ENCODE data around the gene PPFIBP2. TPM values are rescaled to one million over a fixed set of nuclear protein-coding genes. Genes with fewer than 3 reads are reported as not detected.

PPFIBP2 gene
- total and polyA plus RNA-seq, 8 donors = 28.1 to 153 (median 71.9) TPM

GRCh38 chr11:7610393-7610792 is 96.6 kb downstream of the PPFIBP2 start:
- H3K4me1 ChIP-seq = peaks cover 20 to 70% (median 51%) of the 10 kb centered on the region in 4 donors
- no peak overlapping the region for H3K4me3 ChIP-seq
- intact Hi-C loops (cut with DNase I; ENCODE audit: low total_unique reads) = no loop called here
- peaks cover 0 to 29% (median 16%) of the 10 kb centered on the region in 4 donors for H3K36me3 ChIP-seq
- no peaks in the 10 kb centered on the region for H3K27me3 ChIP-seq
- no peaks in the 10 kb centered on the region for H3K9me3 ChIP-seq
- 65 to 95% (median 73%) methylated on average over 3 of the region's 3 CpGs for WGBS, 5 donors
- no peak for DNase-seq
- H3K27ac ChIP-seq = peak overlapping the region; percentile 54 to 91 (median 78)
- no peak for TF ChIP-seq CTCF (IDR thresholded peaks at IDR 0.05)
- no peak for TF ChIP-seq POLR2A (IDR thresholded peaks at IDR 0.05)
- TF ChIP-seq EP300 (IDR thresholded peaks at IDR 0.05) = no peak
- no peak for TF ChIP-seq POLR2AphosphoS5 (IDR thresholded peaks at IDR 0.05)

- peaks cover 19 to 68% (median 48%) of the 10 kb centered on the region in 4 donors for H3K4me1 ChIP-seq
- TF ChIP-seq POLR2AphosphoS5 (IDR thresholded peaks at IDR 0.05) (peak in 1 of 3 donors; percentile 15), POLR2A (IDR thresholded peaks at IDR 0.05) (no peak)
- H3K27ac ChIP-seq = peak overlapping the region in 4 of 5 donors; percentile 72 to 91 (median 82)
- H3K9me3 ChIP-seq = no peaks in the 10 kb centered on the region
- DNase-seq = no peak
- intact Hi-C loops (cut with DNase I; ENCODE audit: low total_unique reads) = no loop called here
- no peaks in the 10 kb centered on the region for H3K27me3 ChIP-seq
- WGBS, 5 donors = 30 to 62% (median 53%) methylated on average over 1 of the region's 1 CpG
- H3K36me3 ChIP-seq = peaks cover 0 to 35% (median 17%) of the 10 kb centered on the region in 4 donors
- H3K4me3 ChIP-seq = no peak overlapping the region
These were observed 97.6 kb downstream of the PPFIBP2 start for GRCh38 chr11:7611411-7611810.

GRCh38 chr11:7612056-7612660 is 98.4 kb downstream of the PPFIBP2 start:
- Histone ChIP-seq H3K27ac (peak overlapping the region; percentile 42 to 91 (median 78)), H3K27me3 (no peaks in the 10 kb centered on the region), H3K36me3 (peaks cover 0 to 41% (median 25%) of the 10 kb centered on the region in 4 donors), H3K9me3 (no peaks in the 10 kb centered on the region), H3K4me3 (no peak overlapping the region), H3K4me1 (peaks cover 19 to 68% (median 49%) of the 10 kb centered on the region in 4 donors)
- 28 to 44% (median 34%) methylated on average over 7 of the region's 7 CpGs for whole genome bisulfite sequencing, 5 donors
- TF ChIP-seq EP300 (IDR thresholded peaks at IDR 0.05) (no peak), POLR2A (IDR thresholded peaks at IDR 0.05) (no peak), CTCF (IDR thresholded peaks at IDR 0.05) (no peak), POLR2AphosphoS5 (IDR thresholded peaks at IDR 0.05) (no peak)
- no peak for DNase-seq
- intact Hi-C loops (cut with DNase I; ENCODE audit: low total_unique reads) = no loop called here

GRCh38 chr11:7612661-7613393 is 99.0 kb downstream of the PPFIBP2 start:
- H3K36me3 ChIP-seq = peaks cover 0 to 48% (median 29%) of the 10 kb centered on the region in 4 donors
- 22 to 47% (median 30%) methylated on average over 4 of the region's 4 CpGs for WGBS, 5 donors

More at GRCh38 chr11:7612661-7613393, 99.0 kb downstream of the PPFIBP2 start:
- Histone ChIP-seq H3K4me1 (peaks cover 19 to 68% (median 52%) of the 10 kb centered on the region in 4 donors), H3K9me3 (no peaks in the 10 kb centered on the region), H3K4me3 (no peak overlapping the region), H3K27ac (peak overlapping the region; percentile 72 to 91 (median 82)), H3K27me3 (no peaks in the 10 kb centered on the region)
- intact Hi-C loops (cut with DNase I; ENCODE audit: low total_unique reads) = no loop called here
- peak; percentile 62 to 80 for DNase-seq
- TF ChIP-seq EP300 (IDR thresholded peaks at IDR 0.05) = no peak
- peak; percentile 4 to 57 (median 51) for TF ChIP-seq POLR2AphosphoS5 (IDR thresholded peaks at IDR 0.05)
- no peak for TF ChIP-seq CTCF (IDR thresholded peaks at IDR 0.05)
- no peak for TF ChIP-seq POLR2A (IDR thresholded peaks at IDR 0.05)

Measured in stomach (tissue), 9 donors.